Measurements from ENCODE around the gene IL15RA. TPM values are rescaled to one million over a fixed set of nuclear protein-coding genes. Genes with fewer than 3 reads are reported as not detected.

Gene IL15RA
- total RNA-seq, 1 donor from 2014 or later: not detected

- Histone ChIP-seq H3K36me3 (no peaks in the 10 kb centered on the region), H4K20me1 (ENCODE audit: low read depth) (no peaks in the 10 kb centered on the region), H2AFZ (replicated peaks) (peak overlapping the region; percentile 20), H3K4me1 (no peaks in the 10 kb centered on the region), H3K9me3 (ENCODE audit: low read depth) (no peaks in the 10 kb centered on the region), H3K4me2 (no peak overlapping the region), H3F3A (ENCODE audit: low read depth) (no peaks in the 10 kb centered on the region), H3K79me2 (ENCODE audit: low read depth) (no peaks in the 10 kb centered on the region), H3K9ac (no peak overlapping the region), H3K27me3 (no peaks in the 10 kb centered on the region), H3K4me3 (no peak overlapping the region), H3K27ac (no peak overlapping the region)
- TF ChIP-seq EZH2 (IDR thresholded peaks at IDR 0.05): no peak
- TF ChIP-seq CTCF (IDR thresholded peaks at IDR 0.05): no peak
- TF ChIP-seq EZH2phosphoT487 (IDR thresholded peaks at IDR 0.05): no peak
- Mint-ChIP-seq H3K27me3 (ENCODE audit: insufficient read depth, low read depth) (peaks cover 7% of the 10 kb centered on the region), H3K4me1 (no peaks in the 10 kb centered on the region), H3K4me3 (no peak overlapping the region), H3K27ac (no peak overlapping the region), H3K36me3 (no peaks in the 10 kb centered on the region), H3K9me3 (peaks cover 8% of the 10 kb centered on the region)
- no peak for DNase-seq (ENCODE audit: low spot score)
Observed at GRCh38 chr10:6017781-6018354, 40.5 kb upstream of the IL15RA start.

GRCh38 chr10:6014241-6014761 lies 37.0 kb upstream of the IL15RA start:
- no peaks in the 10 kb centered on the region for H3K4me1 ChIP-seq
- no peaks in the 10 kb centered on the region for H3K79me2 ChIP-seq (ENCODE audit: low read depth)
- Mint-ChIP-seq H3K9me3 (peaks cover 8% of the 10 kb centered on the region), H3K27ac (no peak overlapping the region), H3K27me3 (ENCODE audit: insufficient read depth, low read depth) (peaks cover 5% of the 10 kb centered on the region), H3K36me3 (no peaks in the 10 kb centered on the region), H3K4me3 (no peak overlapping the region), H3K4me1 (no peaks in the 10 kb centered on the region)
- peak; percentile 84 for TF ChIP-seq CTCF (IDR thresholded peaks at IDR 0.05)
- no peak for TF ChIP-seq EZH2phosphoT487 (IDR thresholded peaks at IDR 0.05)
- no peak overlapping the region for H3K4me2 ChIP-seq
- peak overlapping the region; percentile 37 for H2AFZ ChIP-seq (replicated peaks)
- no peak overlapping the region for H3K9ac ChIP-seq
- no peaks in the 10 kb centered on the region for H3K9me3 ChIP-seq (ENCODE audit: low read depth)
- no peaks in the 10 kb centered on the region for H3F3A ChIP-seq (ENCODE audit: low read depth)
- DNase-seq (ENCODE audit: low spot score): peak; percentile 54
- H3K27me3 ChIP-seq: no peaks in the 10 kb centered on the region
- no peaks in the 10 kb centered on the region for H4K20me1 ChIP-seq (ENCODE audit: low read depth)
- no peak overlapping the region for H3K4me3 ChIP-seq
- H3K36me3 ChIP-seq: no peaks in the 10 kb centered on the region
- no peak overlapping the region for H3K27ac ChIP-seq

- TF ChIP-seq EZH2phosphoT487 (IDR thresholded peaks at IDR 0.05) (no peak), EZH2 (IDR thresholded peaks at IDR 0.05) (no peak), CTCF (IDR thresholded peaks at IDR 0.05) (no peak)
- H2AFZ ChIP-seq (replicated peaks): peak overlapping the region; percentile 15
- no peaks in the 10 kb centered on the region for H3K27me3 ChIP-seq
- no peaks in the 10 kb centered on the region for H3K4me1 ChIP-seq
- peaks cover 3% of the 10 kb centered on the region for H3K9me3 Mint-ChIP-seq
- no peaks in the 10 kb centered on the region for H3K79me2 ChIP-seq (ENCODE audit: low read depth)
- no peaks in the 10 kb centered on the region for H3K9me3 ChIP-seq (ENCODE audit: low read depth)
- no peak overlapping the region for H3K4me3 ChIP-seq
- H4K20me1 ChIP-seq (ENCODE audit: low read depth): no peaks in the 10 kb centered on the region
- no peaks in the 10 kb centered on the region for H3K36me3 Mint-ChIP-seq
- H3K27me3 Mint-ChIP-seq (ENCODE audit: insufficient read depth, low read depth): peaks cover 2% of the 10 kb centered on the region
- no peak overlapping the region for H3K4me3 Mint-ChIP-seq
- H3K4me1 Mint-ChIP-seq: no peaks in the 10 kb centered on the region
- H3F3A ChIP-seq (ENCODE audit: low read depth): no peaks in the 10 kb centered on the region
- no peak for DNase-seq (ENCODE audit: low spot score)
- H3K9ac ChIP-seq: no peak overlapping the region
- H3K4me2 ChIP-seq: no peak overlapping the region
- no peak overlapping the region for H3K27ac Mint-ChIP-seq
- no peaks in the 10 kb centered on the region for H3K36me3 ChIP-seq
- H3K27ac ChIP-seq: no peak overlapping the region
Observed at GRCh38 chr10:6013413-6014192, 36.3 kb upstream of the IL15RA start.

Measured in neural progenitor cell (in vitro differentiated cells).